ENCODE results near the gene SULT4A1. TPM values are rescaled to one million over a fixed set of nuclear protein-coding genes. Genes with fewer than 3 reads are reported as not detected.

The SULT4A1 gene
- total RNA-seq, 4 donors from 2014 or later, result 0.25 to 0.46 TPM; not detected in 2

- no peak for TF ChIP-seq CTCF (IDR thresholded peaks at IDR 0.05)
- DNase-seq (ENCODE audit: low spot score) (no peak), ATAC-seq (ENCODE audit: low FRiP score) (no peak)
Measured at GRCh38 chr22:43883012-43883661, 20.8 kb upstream of the SULT4A1 start.

- no peak for ATAC-seq (ENCODE audit: low FRiP score)
- DNase-seq (ENCODE audit: low spot score), result no peak
- TF ChIP-seq CTCF (IDR thresholded peaks at IDR 0.05), result no peak
Measured at GRCh38 chr22:43882122-43882767, 19.9 kb upstream of the SULT4A1 start.

- no peak for TF ChIP-seq CTCF (IDR thresholded peaks at IDR 0.05)
- ATAC-seq (ENCODE audit: low FRiP score) (no peak), DNase-seq (ENCODE audit: low spot score) (no peak)
Measured at GRCh38 chr22:43881091-43882061, 19.1 kb upstream of the SULT4A1 start.

- ATAC-seq (ENCODE audit: low FRiP score) (no peak), DNase-seq (ENCODE audit: low spot score) (no peak)
- TF ChIP-seq CTCF (IDR thresholded peaks at IDR 0.05), result no peak
Measured at GRCh38 chr22:43880541-43880991, 18.3 kb upstream of the SULT4A1 start.

GRCh38 chr22:43879901-43880540 is 17.7 kb upstream of the SULT4A1 start:
- ATAC-seq (ENCODE audit: low FRiP score) (no peak), DNase-seq (ENCODE audit: low spot score) (no peak)
- no peak for TF ChIP-seq CTCF (IDR thresholded peaks at IDR 0.05)

- no peak for DNase-seq (ENCODE audit: low spot score)
- TF ChIP-seq CTCF (IDR thresholded peaks at IDR 0.05), result no peak
- ATAC-seq (ENCODE audit: low FRiP score), result no peak
Measured at GRCh38 chr22:43878831-43879550, 16.7 kb upstream of the SULT4A1 start.
